Measurements from ENCODE around the gene CCL13. TPM values are rescaled to one million over a fixed set of nuclear protein-coding genes. Genes with fewer than 3 reads are reported as not detected.

CCL13 gene
- total and polyA plus RNA-seq, 4 donors, result 0.12 to 0.84 TPM; not detected in 2

DNA sequence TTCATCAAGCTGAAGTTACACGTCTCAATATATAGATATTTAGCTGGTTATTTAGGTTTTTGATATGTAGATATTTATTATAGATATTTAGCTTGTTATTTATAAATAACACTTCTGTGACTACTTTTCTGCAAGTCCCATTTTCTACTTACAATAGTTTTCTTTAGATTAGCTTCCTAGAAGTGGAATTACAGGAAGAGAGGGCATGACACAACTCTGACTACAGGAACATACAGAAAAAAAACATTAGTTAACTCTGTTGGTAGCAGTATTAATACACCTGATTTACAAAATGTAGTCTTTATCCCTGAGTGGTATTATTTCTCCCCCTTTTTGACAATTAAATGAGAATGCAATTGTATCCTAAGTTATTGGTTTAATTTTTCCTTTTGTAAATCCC lies 28.0 kb downstream of the CCL13 start:
- Histone ChIP-seq H3K36me3 (ENCODE audit: control insufficient read depth in 4 of 4, insufficient read depth in 3 of 4, low read depth in 1 of 4, low read length in 3 of 4) (no peaks in the 10 kb centered on the region), H3K4me1 (ENCODE audit: control insufficient read depth in 4 of 4, insufficient read depth in 4 of 4, low read length in 3 of 4) (no peaks in the 10 kb centered on the region), H3K9ac (ENCODE audit: low read depth in 1 of 2, low read length in 2 of 2) (no peak overlapping the region), H3K9me3 (ENCODE audit: control insufficient read depth in 4 of 4, low read length in 3 of 4) (no peaks in the 10 kb centered on the region), H3K4me3 (ENCODE audit: low read depth in 1 of 3, low read length in 3 of 3) (no peak overlapping the region), H3K27me3 (ENCODE audit: control insufficient read depth in 4 of 4, insufficient read depth in 4 of 4, low read length in 3 of 4) (peaks cover 0 to 3% (median 0%) of the 10 kb centered on the region in 4 donors), H3K27ac (ENCODE audit: low read depth in 1 of 2, low read length in 2 of 2) (no peak overlapping the region)
- DNase-seq (ENCODE audit: low spot score), result no peak
- WGBS, result 83% methylated on average over 1 of the region's 1 CpG
- TF ChIP-seq, protein P1, sequence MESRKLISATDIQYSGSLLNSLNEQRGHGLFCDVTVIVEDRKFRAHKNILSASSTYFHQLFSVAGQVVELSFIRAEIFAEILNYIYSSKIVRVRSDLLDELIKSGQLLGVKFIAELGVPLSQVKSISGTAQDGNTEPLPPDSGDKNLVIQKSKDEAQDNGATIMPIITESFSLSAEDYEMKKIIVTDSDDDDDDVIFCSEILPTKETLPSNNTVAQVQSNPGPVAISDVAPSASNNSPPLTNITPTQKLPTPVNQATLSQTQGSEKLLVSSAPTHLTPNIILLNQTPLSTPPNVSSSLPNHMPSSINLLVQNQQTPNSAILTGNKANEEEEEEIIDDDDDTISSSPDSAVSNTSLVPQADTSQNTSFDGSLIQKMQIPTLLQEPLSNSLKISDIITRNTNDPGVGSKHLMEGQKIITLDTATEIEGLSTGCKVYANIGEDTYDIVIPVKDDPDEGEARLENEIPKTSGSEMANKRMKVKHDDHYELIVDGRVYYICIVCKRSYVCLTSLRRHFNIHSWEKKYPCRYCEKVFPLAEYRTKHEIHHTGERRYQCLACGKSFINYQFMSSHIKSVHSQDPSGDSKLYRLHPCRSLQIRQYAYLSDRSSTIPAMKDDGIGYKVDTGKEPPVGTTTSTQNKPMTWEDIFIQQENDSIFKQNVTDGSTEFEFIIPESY (IDR thresholded peaks at IDR 0.05), result no peak
- TF ChIP-seq RXRA (IDR thresholded peaks at IDR 0.05), result no peak
- TF ChIP-seq HNF4G (IDR thresholded peaks at IDR 0.05), result no peak
- no peak for TF ChIP-seq REST (IDR thresholded peaks at IDR 0.05)
- no peak for TF ChIP-seq SP1 (IDR thresholded peaks at IDR 0.05)

GRCh38 chr17:34384822-34385605 lies 28.7 kb downstream of the CCL13 start:
- DNase-seq (ENCODE audit: low spot score), result no peak
- Histone ChIP-seq H3K27ac (ENCODE audit: low read depth in 1 of 2, low read length in 2 of 2) (no peak overlapping the region), H3K36me3 (ENCODE audit: control insufficient read depth in 4 of 4, insufficient read depth in 3 of 4, low read depth in 1 of 4, low read length in 3 of 4) (no peaks in the 10 kb centered on the region), H3K4me1 (ENCODE audit: control insufficient read depth in 4 of 4, insufficient read depth in 4 of 4, low read length in 3 of 4) (no peaks in the 10 kb centered on the region), H3K4me3 (ENCODE audit: low read depth in 1 of 3, low read length in 3 of 3) (no peak overlapping the region), H3K9me3 (ENCODE audit: control insufficient read depth in 4 of 4, low read length in 3 of 4) (no peaks in the 10 kb centered on the region), H3K27me3 (ENCODE audit: control insufficient read depth in 4 of 4, insufficient read depth in 4 of 4, low read length in 3 of 4) (peaks cover 0 to 3% (median 1%) of the 10 kb centered on the region in 4 donors), H3K9ac (ENCODE audit: low read depth in 1 of 2, low read length in 2 of 2) (no peak overlapping the region)
- TF ChIP-seq REST (IDR thresholded peaks at IDR 0.05) (no peak), HNF4A (conservative IDR thresholded peaks at IDR 0.05) (no peak), FOXA1 (IDR thresholded peaks at IDR 0.05) (no peak), TAF1 (conservative IDR thresholded peaks at IDR 0.05) (no peak), SP1 (IDR thresholded peaks at IDR 0.05) (no peak)
- WGBS, result 74% methylated on average over 9 of the region's 9 CpGs
